ENCODE data around the gene PACSIN1.

PACSIN1 gene, protein sequence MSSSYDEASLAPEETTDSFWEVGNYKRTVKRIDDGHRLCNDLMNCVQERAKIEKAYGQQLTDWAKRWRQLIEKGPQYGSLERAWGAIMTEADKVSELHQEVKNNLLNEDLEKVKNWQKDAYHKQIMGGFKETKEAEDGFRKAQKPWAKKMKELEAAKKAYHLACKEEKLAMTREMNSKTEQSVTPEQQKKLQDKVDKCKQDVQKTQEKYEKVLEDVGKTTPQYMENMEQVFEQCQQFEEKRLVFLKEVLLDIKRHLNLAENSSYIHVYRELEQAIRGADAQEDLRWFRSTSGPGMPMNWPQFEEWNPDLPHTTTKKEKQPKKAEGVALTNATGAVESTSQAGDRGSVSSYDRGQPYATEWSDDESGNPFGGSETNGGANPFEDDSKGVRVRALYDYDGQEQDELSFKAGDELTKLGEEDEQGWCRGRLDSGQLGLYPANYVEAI

DNA sequence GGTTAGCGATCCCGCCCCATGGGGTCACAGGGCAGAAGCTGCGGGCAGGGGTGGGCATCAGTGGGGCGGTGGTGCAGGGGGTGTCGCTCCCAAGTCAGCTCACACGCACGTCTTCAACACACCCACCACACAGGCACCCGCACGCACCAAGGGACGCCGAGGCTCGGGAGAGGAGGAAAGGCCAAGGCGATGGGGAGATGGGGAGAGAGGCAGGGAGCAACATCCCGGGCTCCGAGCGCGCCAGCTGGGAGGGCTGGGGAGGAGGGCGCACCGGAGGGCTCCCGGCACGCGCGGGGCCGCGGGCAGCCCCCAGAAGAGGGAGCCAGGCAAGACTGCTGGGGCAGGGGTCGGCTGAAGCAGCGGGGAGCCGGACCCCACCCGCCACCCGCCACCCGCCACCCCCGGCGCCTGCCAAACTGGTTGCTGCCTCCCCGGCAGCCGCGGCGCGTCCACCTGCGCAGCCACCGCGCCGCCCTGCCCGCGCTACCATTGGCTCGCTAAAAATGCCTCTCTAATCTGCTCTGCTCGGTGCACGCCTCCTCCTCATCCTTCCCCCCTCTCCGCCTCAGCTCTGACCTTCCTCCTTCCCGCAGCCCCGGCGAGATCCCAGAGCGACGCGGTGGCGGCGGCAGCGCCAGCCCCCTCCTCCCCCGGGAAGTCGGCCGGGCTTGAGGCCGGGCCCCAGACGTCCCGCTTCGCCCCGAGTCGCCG is at the start of gene PACSIN1:
Gene PACSIN1 (plus strand): TSS at position 546 of the 711 bp plus-strand sequence. CDS start 60,230 bp downstream, outside the sequence.
- DNase-seq (ENCODE audit: low spot score) = no peak

DNA sequence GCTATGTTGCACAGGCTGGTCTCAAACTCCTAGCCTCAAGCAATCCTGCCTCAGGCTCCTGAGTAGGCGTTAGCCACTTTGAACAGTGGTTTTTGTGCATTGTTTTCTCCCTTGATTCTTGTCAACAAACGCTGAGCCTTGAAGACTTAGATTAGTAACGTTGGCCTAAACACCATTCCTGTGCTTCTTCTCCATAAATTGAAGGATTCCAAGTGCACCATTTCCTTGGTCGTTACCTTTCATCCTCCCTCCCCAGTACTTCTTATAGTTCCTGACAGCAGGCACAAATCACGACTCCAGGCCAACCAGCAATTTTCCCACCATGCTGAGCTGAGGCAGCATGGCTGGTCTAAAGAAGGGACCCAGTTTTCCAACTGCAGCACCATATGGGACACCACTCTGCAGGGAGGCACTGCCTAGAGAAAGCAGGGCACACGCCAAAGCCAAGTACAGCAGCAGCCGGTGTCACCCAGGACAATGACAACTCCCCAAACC is 49.0 kb upstream of the PACSIN1 start:
- no peak for DNase-seq (ENCODE audit: low spot score)

DNA sequence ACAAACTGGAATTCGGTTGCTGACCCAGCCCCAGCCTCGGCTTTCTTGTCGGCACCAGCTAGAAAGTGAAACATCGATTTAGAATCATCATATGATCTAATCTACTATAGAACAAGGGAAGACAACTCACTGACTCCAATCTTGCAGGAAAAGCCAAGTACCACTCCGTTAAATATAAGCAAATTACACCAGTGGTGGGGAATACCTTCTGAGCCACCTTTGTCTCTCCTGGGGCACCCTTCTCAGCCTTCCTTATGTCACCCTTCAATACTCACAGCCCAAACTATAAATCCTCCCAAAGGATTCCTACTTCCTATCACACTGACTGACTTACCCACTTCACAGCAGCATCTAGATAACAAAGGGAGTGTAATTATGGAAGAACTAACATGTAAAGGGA is 47.5 kb upstream of the PACSIN1 start:
- DNase-seq (ENCODE audit: low spot score) = no peak

DNA sequence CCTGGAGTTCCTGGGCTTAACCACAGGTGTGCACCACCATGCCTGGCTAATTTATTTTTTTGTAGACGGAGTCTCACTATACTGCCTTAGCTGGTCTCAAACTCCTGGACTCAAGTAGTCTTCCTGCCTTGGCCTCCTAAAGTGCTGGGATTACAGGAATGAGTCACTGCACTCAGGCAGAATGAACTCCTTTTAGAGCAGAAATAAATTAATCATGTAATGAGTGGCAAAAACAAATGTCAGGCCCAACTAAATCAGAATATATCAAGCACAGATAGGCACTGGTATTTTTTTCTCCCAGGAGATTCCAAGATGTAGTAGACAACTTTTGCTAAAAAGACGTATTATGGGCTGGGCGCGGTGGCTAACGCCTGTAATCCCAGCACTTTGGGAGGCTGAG is 42.6 kb upstream of the PACSIN1 start:
- no peak for DNase-seq (ENCODE audit: low spot score)

DNA sequence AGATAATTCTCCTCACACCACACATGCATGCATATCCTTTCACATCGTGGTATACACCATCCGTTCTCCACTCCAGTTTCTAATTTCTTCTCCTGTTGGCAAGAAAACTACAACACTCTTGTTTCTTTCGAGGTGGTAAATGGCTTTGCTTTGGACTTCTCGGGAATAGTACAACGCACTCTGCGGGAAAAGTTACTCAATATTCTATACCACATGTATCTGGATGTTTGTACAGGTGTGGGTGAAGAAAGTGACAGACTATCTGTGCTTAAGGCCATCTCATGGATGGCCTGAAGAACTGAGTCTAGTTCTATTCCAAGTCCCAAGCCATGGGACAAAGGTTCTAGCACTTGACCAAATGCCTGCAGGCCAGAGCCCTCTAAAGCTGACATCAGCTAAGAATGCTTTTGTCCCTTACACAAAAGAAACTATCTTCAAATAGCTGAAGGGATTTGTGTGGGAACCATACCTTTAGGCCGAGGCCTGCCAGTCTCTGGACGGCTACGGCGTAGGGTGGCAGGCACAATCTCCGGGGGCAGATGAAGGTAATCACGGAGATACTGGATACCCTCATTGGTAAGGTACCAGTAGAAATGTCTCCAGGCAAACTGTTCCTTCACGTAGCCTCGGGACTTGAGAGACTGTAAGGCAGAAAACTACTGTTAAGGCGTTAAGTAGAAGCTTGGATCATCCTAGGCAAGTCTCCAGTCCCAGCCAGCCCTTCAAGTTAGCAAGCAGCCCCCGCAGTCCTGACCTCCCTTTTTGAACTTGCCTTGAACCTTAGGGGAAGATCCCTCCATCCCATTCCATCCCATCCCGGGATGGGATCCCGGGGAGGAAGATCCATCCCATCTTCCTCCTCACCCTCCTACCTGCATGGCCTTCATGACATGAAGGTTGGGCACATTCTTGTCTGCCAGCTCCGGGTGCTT is 41.4 kb upstream of the PACSIN1 start:
- DNase-seq (ENCODE audit: low spot score) = no peak

DNA sequence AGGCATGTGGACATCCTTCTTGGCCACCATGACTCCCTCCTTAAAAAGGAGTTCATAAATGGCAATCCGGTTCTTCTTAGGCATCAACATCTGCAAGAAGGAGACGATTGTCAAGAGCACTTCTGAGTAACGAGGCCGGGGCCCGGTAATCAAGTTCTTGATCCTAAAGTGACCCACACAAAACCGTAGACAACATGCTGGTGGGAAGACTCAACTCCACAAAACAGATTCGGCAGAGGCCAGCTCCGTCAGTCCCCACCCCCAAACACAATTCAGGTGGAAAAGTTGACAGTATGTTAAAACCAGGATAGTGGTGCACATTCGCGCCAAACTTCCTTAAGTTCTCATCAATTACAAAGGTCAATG is 40.8 kb upstream of the PACSIN1 start:
- DNase-seq (ENCODE audit: low spot score) = no peak

DNA sequence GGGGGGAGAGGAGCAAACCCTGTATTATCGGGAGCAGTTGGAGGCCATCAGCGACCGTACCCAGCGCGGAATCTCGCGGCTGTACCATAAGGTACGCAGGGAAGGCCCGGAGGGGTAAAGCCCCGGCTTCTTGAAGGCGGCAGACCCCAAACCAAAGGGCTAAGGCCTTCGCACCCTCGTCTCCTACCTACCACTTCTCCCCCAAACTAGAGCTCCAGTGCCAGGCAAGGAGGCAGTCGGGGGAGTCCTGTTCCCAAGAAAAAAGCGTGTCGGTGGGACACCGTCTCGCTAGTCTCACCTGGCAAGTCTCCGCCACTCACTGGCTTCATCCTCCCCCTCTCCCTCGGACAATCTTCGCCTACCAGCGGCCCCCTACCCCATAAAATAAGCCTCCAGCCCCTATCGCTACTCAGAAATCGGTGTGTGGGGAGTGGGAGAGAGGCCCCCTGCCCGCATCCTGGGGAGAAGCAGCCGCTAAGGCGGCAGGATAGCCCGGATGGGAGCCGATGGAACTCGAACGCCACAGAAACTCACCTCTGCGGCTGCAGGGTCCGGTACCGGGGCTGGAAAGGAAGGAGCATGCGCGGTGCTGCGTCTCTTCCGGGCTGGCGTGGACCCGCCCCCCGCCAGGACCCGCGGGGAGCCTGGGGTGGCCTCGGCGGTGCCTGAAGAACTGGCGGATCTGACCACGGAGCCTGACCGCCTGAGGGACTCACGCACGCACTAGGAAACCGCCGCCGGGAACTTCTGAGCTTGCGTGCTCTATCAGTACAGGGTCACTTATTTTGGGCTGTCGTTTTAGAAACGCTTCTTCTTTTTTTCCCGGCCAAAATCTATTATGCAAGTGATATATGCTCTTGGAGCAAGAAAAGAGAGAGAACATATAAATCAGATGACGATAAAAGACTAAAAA is 40.1 kb upstream of the PACSIN1 start, which contains the start of gene RPS10:
Gene RPS10 (minus strand): TSS at position 572 of the 913 bp plus-strand sequence. CDS start 848 bp downstream, outside the sequence.
- DNase-seq (ENCODE audit: low spot score) = peak; percentile 86

DNA sequence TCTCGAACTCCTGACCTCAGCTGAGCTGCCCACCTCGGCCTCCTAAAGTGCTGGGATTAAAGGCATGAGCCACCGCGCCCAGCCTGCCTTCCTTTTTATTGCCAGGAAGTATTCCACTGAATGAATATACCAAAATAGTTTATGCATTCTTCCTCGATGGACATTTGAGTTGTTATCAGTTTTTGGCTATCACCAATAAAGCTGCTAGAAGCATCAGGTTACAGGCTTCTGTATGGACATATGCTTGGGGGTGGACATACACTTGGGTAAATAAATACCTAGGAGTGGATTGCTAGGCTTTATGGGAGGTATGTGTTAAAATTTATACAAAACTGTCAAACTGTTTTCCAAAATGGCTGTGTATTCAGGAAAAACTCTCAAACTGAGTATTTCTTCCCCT is 30.0 kb upstream of the PACSIN1 start:
- no peak for DNase-seq (ENCODE audit: low spot score)

DNA sequence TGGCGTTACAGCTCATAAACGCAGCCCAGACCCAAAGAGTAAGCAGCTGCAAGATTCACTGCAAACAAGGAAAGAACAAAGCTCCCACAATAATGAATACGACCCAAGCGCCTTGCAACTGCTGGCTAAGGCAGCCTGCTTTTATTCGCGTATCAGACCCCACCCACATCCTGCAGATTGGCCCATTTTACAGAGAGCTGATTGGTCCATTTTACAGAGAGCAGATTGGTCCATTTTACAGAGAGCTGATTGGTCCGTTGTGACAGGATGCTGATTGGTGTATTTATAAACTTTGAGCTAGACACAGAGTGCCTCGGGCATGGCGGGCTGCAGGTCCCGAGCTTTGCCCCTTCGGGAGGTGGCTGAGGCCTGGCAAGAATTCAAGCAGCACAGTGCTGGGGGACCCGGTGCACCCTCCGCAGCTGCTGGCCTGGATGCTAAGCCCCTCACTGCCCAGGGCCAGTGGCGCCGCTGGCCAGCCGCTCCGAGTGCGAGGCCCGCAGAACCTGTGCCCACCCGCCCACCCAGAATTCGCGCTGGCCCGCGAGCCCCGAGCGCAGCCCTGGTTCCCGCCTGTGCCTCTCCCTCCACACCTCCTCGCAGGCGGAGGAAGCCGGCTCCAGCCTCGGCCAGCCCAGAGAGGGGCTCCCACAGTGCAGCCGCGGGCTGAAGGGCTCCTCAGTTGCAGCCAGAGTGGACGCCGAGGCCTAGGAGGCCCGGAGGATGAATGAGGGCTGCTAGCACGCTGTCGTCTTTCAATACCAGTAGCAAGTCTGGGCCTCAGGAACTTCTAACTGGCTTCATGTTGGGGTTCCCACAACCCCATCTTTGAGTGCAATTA is 28.9 kb upstream of the PACSIN1 start:
- DNase-seq (ENCODE audit: low spot score) = no peak

DNA sequence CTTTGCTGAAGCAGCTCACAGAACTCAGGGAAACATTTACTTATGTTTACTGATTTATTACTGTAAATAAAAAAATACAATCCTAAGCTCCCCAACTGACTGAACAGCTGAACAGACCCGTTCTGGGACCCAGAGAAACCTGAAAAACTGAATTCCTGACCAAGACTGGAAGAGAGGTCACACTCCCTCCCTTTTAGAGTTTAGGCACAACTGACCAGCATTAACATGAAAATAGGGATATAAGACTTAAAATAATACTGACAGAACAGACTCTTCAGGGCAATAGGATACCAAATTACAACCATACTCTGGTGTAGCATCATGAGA is 28.3 kb upstream of the PACSIN1 start:
- DNase-seq (ENCODE audit: low spot score) = no peak

DNA sequence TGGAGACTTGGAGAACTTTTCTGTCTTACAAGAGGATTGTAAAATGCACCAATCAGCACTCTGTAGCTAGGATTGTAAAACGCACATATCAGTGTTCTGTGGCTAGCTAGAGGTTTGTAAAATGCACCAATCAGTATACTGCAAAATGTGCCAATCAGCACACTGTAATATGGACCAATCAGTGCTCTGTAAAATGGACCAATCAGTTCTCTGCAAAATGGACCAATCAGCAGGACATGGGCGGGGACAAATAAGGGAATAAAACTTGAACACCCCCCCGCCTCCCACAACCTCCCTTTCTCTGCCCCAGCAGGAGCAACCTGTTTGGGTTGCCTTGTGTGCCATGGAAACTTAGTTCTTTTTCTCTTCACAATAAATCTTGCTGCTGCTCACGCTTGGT is 27.2 kb upstream of the PACSIN1 start:
- DNase-seq (ENCODE audit: low spot score) = no peak

DNA sequence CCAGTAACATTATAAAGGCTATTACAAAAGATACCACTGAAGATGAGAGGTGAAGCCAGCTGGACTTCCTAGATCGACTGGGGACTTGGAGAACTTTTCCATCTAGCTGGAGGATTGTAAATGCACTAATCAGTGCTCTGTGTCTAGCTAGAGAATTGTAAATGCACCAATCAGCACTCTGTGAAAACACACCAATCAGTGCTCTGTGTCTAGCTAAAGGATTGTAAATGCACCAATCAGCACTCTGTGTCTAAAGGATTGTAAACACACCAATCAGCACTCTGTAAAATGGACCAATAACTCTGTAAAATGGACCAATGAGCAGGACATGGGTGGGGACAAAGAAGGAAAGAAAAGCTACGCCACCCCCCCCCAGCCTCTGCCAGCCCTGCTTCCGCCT is 26.4 kb upstream of the PACSIN1 start:
- DNase-seq (ENCODE audit: low spot score) = no peak

DNA sequence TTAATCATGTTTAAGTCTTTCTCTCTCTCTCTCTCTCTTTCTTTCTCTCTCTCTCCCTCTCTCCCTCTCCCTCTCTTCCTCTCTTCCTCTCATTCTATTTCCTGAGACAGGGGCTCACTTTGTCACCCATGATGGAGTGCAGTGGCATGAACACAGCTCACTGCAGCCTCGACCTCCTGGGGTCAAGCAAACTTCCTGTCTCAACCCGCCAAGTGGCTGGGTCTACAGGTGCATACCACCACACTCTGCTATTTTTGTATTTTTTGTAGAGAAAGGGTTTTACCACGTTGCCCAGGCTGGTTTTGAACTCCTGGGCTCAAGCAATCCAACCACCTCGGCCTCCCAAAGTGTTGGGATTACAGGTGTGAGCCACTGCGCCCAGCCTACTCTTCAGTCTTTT is 24.4 kb upstream of the PACSIN1 start:
- DNase-seq (ENCODE audit: low spot score) = no peak

DNA sequence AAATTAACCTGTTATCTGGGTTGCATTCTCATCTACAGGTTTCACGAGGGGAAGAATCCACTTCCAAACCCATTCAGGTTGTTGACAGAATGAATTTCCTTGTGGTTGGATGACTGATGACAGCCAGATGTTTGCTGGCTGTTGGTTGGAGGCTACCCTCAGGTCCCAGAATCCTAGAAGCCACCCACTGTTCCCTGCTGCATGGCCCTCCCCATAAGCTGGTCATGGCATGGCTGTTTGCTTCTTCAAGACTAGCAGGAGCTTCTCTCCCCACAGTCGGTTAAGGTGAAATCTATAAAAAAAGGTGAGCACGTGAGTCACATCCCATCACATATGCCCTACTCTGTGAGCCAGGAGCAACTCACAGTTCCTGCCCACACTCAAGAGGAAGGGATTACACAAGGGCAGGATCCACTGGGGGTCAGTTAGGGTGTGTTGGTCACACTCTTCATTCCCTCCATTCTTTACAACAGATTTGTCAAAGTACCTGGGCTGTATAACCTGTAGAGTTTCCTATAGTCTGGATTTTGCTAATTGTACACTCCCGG is 20.5 kb upstream of the PACSIN1 start:
- no peak for DNase-seq (ENCODE audit: low spot score)

DNA sequence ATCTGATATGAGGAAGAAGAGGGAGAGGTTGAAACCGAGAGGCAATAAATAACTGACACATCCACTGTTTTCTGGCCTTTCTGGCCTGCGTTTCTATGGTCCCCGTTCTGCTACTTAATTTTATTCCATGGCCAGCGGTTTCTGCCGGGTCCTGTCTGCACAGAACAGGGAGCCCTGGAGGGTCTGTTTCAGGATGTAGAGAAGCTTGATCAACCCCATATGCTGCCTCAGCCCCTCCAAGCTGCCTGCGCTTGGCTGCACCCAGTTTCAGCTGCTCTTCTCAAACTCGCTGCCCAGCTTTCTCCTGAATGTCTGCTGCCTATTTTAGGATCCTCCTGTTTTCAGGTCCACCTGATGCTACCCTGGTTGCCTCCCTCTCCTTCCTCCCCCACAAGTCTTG is 18.5 kb upstream of the PACSIN1 start:
- DNase-seq (ENCODE audit: low spot score) = no peak

DNA sequence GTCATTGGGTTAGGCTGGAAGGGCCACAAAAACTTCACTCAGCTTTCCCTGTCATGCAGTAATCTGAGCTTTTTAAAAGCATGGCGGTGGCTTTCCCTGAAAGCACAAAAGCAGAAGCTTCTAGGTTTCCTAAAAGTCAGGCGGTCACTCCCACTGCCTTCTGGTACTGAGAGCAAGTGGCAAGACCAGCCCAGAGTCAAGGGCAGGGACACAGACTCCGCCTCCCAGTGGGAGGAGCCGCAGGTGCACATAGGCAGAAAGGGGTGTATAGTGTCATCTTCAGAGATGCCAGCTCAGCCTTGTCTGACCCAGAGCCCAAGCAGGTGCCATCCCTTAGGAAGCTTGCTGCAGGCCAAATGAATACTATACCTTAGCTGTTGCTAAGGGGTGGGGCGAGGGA is 18.0 kb upstream of the PACSIN1 start:
- no peak for DNase-seq (ENCODE audit: low spot score)

DNA sequence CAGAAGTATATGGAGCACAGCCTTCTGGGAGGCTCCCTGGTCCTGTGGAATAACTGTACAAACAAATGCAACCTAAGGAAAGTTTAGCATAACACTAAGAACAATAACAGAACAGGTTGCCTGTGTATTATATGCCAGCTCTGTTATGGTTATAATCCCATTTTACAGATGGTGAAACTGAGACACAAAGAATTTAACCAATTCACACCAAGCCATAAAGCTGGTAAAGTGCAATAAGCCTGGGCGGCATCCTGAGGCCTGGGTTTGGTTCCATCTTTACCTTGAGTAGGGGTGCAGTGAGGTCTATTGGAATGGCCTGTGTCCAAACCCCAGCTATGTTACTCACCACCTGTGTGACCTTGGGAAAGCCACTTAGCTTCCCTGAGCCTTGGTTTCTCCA is 14.7 kb upstream of the PACSIN1 start:
- no peak for DNase-seq (ENCODE audit: low spot score)

DNA sequence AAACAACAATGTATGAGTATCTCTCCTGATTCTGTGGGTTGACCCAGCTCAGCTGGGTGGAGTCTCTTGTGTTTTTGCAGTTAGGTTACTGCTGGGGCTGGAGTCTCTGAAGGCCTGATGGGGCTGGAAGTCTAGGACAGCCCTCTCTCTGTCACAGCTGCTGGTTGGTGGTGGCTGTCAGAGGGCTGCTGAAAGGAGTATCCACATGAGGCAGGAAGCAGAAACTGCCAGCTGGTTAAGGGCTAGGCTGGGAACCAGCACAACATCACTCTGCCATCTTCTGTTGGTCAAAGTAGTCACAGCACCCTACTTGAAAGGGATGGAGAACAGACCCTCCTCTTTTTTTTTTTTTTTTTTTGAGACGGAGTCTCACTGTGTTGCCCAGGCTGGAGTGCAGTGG is 10.0 kb upstream of the PACSIN1 start:
- DNase-seq (ENCODE audit: low spot score) = no peak

DNA sequence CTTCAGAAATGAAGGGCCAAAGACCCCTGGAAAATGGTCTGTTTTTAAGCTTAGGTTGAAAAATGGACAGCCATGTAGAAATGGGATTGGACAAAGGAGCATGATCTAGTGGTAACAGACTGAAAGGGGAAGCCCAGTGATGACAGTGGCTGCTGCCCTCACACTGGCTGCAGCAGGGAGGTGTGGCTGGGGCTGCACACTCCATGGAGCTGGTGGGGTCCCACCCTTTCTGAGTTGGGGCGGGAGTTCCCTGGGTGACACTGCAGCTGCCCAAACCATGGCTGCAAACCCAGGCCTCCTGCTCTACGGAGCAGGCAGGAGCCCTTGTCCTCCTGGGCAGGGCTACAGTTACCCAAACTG is 8.5 kb upstream of the PACSIN1 start:
- no peak for DNase-seq (ENCODE audit: low spot score)
